Fibroblast of mammary gland (primary cell): ENCODE measurements around the gene IFNA7.
A peak's percentile ranks its signal among the peaks of the same experiment; 100 is the strongest.

Source experiments
- DNase-seq: peaks from one replicate; pipeline ENCODE4 v3.0.0-alpha.2; 2010; ENCODE audit warnings: low read depth
- H3K4me3 ChIP-seq: 2 replicates; pipeline ENCODE4 v1.5.1; 2011; ENCODE audit warnings: low read depth, mild to moderate bottlenecking, low read length, moderate library complexity; ENCODE audit not compliant: control insufficient read depth
- TF ChIP-seq, protein P1 (sequence below): conservative IDR thresholded peaks from 2 replicates; pipeline ENCODE4 v1.5.1; 2011; ENCODE audit warnings: low read depth, low read length, inconsistent platforms; ENCODE audit not compliant: control insufficient read depth, insufficient read depth

The IFNA7 gene

DNA sequence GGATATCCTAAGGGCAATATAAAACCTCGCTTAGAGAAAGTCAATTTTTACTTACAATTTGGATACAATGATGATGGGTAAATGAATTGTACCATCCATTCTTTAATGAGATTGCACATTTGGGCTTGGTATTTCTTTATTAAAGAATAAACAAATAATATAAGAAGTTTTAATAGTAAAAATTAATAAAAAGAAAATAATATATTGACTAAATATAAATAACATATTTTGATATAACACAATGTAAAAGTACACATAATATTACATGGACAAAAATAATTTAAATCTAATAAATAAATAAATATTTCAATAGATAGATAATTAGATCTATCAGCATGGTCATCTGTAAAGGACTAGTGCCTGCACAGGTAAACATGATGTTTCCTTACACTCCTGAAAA is 36.5 kb downstream of the IFNA7 start:
- TF ChIP-seq, protein P1, sequence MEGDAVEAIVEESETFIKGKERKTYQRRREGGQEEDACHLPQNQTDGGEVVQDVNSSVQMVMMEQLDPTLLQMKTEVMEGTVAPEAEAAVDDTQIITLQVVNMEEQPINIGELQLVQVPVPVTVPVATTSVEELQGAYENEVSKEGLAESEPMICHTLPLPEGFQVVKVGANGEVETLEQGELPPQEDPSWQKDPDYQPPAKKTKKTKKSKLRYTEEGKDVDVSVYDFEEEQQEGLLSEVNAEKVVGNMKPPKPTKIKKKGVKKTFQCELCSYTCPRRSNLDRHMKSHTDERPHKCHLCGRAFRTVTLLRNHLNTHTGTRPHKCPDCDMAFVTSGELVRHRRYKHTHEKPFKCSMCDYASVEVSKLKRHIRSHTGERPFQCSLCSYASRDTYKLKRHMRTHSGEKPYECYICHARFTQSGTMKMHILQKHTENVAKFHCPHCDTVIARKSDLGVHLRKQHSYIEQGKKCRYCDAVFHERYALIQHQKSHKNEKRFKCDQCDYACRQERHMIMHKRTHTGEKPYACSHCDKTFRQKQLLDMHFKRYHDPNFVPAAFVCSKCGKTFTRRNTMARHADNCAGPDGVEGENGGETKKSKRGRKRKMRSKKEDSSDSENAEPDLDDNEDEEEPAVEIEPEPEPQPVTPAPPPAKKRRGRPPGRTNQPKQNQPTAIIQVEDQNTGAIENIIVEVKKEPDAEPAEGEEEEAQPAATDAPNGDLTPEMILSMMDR, result no peak

GRCh38 chr9:21160178-21160577 is 41.8 kb downstream of the IFNA7 start:
- TF ChIP-seq, protein P1, result no peak
- DNase-seq, result peak; percentile 0
- H3K4me3 ChIP-seq, result no peak overlapping the region

More for the DNA sequence above, 36.5 kb downstream of the IFNA7 start:
- DNase-seq, result no peak
- no peak overlapping the region for H3K4me3 ChIP-seq

- TF ChIP-seq, protein P1, result no peak
- peak; percentile 41 for DNase-seq
- H3K4me3 ChIP-seq, result no peak overlapping the region
Observed at GRCh38 chr9:21155501-21155900, 46.5 kb downstream of the IFNA7 start.

GRCh38 chr9:21154018-21154608 is 47.9 kb downstream of the IFNA7 start:
- DNase-seq, result peak; percentile 30
- TF ChIP-seq, protein P1, result peak; percentile 14
- H3K4me3 ChIP-seq, result no peak overlapping the region

GRCh38 chr9:21153336-21154017 is 48.5 kb downstream of the IFNA7 start:
- no peak overlapping the region for H3K4me3 ChIP-seq
- TF ChIP-seq, protein P1, result no peak
- peak; percentile 21 for DNase-seq
